OCI-LY7 (cell line): ENCODE measurements around the gene OR2T33.

Source experiments
- EZH2phosphoT487 ChIP-seq: fragments of 200-600 bp; sonication (generic); IDR thresholded peaks from 2 replicates; pipeline ENCODE4 v1.6.1; 2018; ENCODE audit warnings: low read depth, borderline replicate concordance, mild to moderate bottlenecking, mixed run types, antibody characterized with exemption, low read length, moderate library complexity, mixed read lengths
- TF ChIP-seq, protein P1 (sequence below): fragments of 200-600 bp; sonication (generic); conservative IDR thresholded peaks from 2 replicates; pipeline ENCODE4 v1.5.1; 2014; ENCODE audit warnings: mild to moderate bottlenecking, antibody characterized with exemption, low read length, moderate library complexity, mixed read lengths

DNA sequence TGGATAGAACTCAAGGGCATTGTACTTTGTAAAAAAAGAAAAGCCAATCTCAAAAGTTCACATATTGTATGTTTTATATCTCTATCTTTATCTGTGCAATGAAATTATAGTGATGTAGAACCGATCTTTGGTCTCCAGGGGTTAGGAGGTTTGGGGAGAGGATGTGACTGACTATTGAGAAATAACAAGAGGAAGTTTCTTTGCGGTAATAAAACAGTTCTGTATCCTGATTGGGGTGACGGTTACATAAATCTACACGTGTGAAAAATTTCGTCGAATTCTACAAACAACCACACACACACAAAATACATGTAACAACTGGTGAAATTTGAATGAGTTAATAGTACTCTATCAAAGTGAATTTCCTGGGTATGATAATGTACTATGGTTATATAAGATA lies 10.6 kb upstream of the OR2T33 start:
- TF ChIP-seq EZH2phosphoT487, result no peak
- TF ChIP-seq, protein P1, sequence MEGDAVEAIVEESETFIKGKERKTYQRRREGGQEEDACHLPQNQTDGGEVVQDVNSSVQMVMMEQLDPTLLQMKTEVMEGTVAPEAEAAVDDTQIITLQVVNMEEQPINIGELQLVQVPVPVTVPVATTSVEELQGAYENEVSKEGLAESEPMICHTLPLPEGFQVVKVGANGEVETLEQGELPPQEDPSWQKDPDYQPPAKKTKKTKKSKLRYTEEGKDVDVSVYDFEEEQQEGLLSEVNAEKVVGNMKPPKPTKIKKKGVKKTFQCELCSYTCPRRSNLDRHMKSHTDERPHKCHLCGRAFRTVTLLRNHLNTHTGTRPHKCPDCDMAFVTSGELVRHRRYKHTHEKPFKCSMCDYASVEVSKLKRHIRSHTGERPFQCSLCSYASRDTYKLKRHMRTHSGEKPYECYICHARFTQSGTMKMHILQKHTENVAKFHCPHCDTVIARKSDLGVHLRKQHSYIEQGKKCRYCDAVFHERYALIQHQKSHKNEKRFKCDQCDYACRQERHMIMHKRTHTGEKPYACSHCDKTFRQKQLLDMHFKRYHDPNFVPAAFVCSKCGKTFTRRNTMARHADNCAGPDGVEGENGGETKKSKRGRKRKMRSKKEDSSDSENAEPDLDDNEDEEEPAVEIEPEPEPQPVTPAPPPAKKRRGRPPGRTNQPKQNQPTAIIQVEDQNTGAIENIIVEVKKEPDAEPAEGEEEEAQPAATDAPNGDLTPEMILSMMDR, result no peak
